ENCODE measurements around the gene TRMT11.

The TRMT11 gene

GRCh38 chr6:126051791-126052190 is 65.5 kb downstream of the TRMT11 start:
- Histone ChIP-seq H3K27ac (ENCODE audit: extremely low read depth, low read depth, low read length) (no peak overlapping the region), H3K4me3 (ENCODE audit: low read depth, low read length) (no peak overlapping the region), H3K9me3 (ENCODE audit: control insufficient read depth, insufficient read depth, low read depth, low read length) (no peaks in the 10 kb centered on the region), H3K4me1 (ENCODE audit: control insufficient read depth, insufficient read depth, low read length) (no peaks in the 10 kb centered on the region), H3K36me3 (ENCODE audit: control insufficient read depth in 2 of 2, insufficient read depth in 1 of 2, low read length in 2 of 2) (peaks cover 0 to 21% of the 10 kb centered on the region in 2 experiments; a peak in 1 of 3 replicates)
- ChIA-PET POLR2A (no interaction called here), CTCF (interaction anchor here (1.2 kb wide), 1 partner anchor 15 kb away, joined by 3 read pairs; no protein-coding TSS in a partner anchor)
- TF ChIP-seq SETDB1 (IDR thresholded peaks at IDR 0.05; ENCODE audit: insufficient read length, low read length) (no peak), PRDM2 (tag by site-specific recombination; IDR thresholded peaks at IDR 0.05; ENCODE audit: borderline replicate concordance) (no peak), ZNF692 (tag by site-specific recombination; IDR thresholded peaks at IDR 0.05) (no peak), ZNF677 (tag by site-specific recombination; IDR thresholded peaks at IDR 0.05) (no peak), ZNF621 (tag by site-specific recombination; IDR thresholded peaks at IDR 0.05) (no peak), ZNF391 (tag by site-specific recombination; IDR thresholded peaks at IDR 0.05; ENCODE audit: borderline replicate concordance, low read depth) (no peak), ZNF184 (tag by site-specific recombination; IDR thresholded peaks at IDR 0.05) (no peak), SP3 (tag by site-specific recombination; IDR thresholded peaks at IDR 0.05) (no peak), ZNF18 (tag by site-specific recombination; IDR thresholded peaks at IDR 0.05) (no peak), ZNF558 (tag by site-specific recombination; IDR thresholded peaks at IDR 0.05) (no peak), GLI2 (tag by site-specific recombination; IDR thresholded peaks at IDR 0.05; ENCODE audit: borderline replicate concordance, low read depth) (no peak), ZNF521 (tag by site-specific recombination; IDR thresholded peaks at IDR 0.05) (no peak), ZNF501 (tag by site-specific recombination; IDR thresholded peaks at IDR 0.05) (no peak), TCF7L2 (IDR thresholded peaks at IDR 0.05; ENCODE audit: borderline replicate concordance, low read depth, low read length) (no peak), HOXC10 (CRISPR knock-in tag; IDR thresholded peaks at IDR 0.05) (no peak)

DNA sequence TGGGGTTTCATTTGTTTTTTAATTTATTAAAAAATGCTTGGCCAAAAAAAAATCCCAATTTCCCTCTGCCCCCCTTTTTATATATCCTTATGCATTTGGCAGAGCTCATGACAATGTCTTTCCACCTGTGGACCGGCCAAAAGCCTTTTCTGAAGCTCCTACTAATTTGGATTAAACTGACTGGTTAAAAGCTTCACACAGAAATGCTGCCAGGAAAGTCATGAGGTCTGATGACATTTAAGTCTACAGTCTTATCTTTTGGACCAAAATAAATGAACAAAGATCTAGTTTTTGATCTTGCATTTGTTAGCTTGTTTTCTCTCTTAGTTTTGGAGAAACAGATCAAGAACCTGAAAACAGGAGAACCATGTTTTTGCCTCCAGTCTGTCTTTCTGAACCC is 66.1 kb downstream of the TRMT11 start:
- no peaks in the 10 kb centered on the region for H3K9me3 ChIP-seq (ENCODE audit: control insufficient read depth, insufficient read depth, low read depth, low read length)
- no peaks in the 10 kb centered on the region for H3K4me1 ChIP-seq (ENCODE audit: control insufficient read depth, insufficient read depth, low read length)
- H3K36me3 ChIP-seq (ENCODE audit: control insufficient read depth in 2 of 2, insufficient read depth in 1 of 2, low read length in 2 of 2), result peaks cover 0 to 16% of the 10 kb centered on the region in 2 experiments; a peak in 1 of 3 replicates
- ChIA-PET POLR2A (no interaction called here), CTCF (interaction anchor here (0.6 to 1.2 kb wide), 4 partner anchors 11 to 120 kb away, joined by 3 to 4 read pairs (median 3); no protein-coding TSS in a partner anchor)
- H3K4me3 ChIP-seq (ENCODE audit: low read depth, low read length), result no peak overlapping the region
- no peak overlapping the region for H3K27ac ChIP-seq (ENCODE audit: extremely low read depth, low read depth, low read length)
- TF ChIP-seq ZFP37 (tag by site-specific recombination; IDR thresholded peaks at IDR 0.05), result no peak
- no peak for TF ChIP-seq ZNF707 (tag by site-specific recombination; IDR thresholded peaks at IDR 0.05)
- no peak for TF ChIP-seq ZNF747 (tag by site-specific recombination; IDR thresholded peaks at IDR 0.05)
- no peak for TF ChIP-seq BCL11A (tag by site-specific recombination; IDR thresholded peaks at IDR 0.05; ENCODE audit: low read depth)
- no peak for TF ChIP-seq ZSCAN18 (tag by site-specific recombination; IDR thresholded peaks at IDR 0.05)
- no peak for TF ChIP-seq ZNF302 (tag by site-specific recombination; IDR thresholded peaks at IDR 0.05; ENCODE audit: low read depth)
- TF ChIP-seq ZNF202 (tag by site-specific recombination; IDR thresholded peaks at IDR 0.05; ENCODE audit: borderline replicate concordance), result no peak
- no peak for TF ChIP-seq YY1 (tag by site-specific recombination; IDR thresholded peaks at IDR 0.05)
- TF ChIP-seq ZNF514 (tag by site-specific recombination; IDR thresholded peaks at IDR 0.05), result no peak
